Panc1 (cell line): ENCODE data around the gene MYOT. TPM values are rescaled to one million over a fixed set of nuclear protein-coding genes. Genes with fewer than 3 reads are reported as not detected.
A peak's percentile ranks its signal among the peaks of the same experiment; 100 is the strongest.

Experiments
- ATAC-seq: fragments of 200-7000 bp; cut with Tn5 transposase; 2 replicates; pipeline ENCODE4 v1.9.1; 2020; ENCODE audit warnings: mild to moderate bottlenecking, moderate library complexity
- BruUV-seq: library from RNA; stranded (reverse); fragments of 400-500 nt; replicated peaks from 2 replicates; lab custom pipeline; 2021; lab: Mats Ljungman, UMichigan
- CTCF ChIA-PET: fragments of 300-600 bp; sonication (Branson Sonifier 250); formaldehyde crosslinking; loops from one replicate; lab custom pipeline; 2022; ENCODE audit warnings: antibody characterized with exemption; lab: Charles Lee
- POLR2A ChIA-PET: fragments of 300-600 bp; sonication (Branson Sonifier 250); formaldehyde crosslinking; loops from one replicate; lab custom pipeline; 2022; ENCODE audit warnings: antibody characterized with exemption; lab: Charles Lee
- DNase-seq: peaks from one replicate; pipeline ENCODE4 v3.0.0-alpha.2; 2010; ENCODE audit warnings: low read depth, low spot score
- H3K27ac ChIP-seq: 2 replicates; pipeline ENCODE4 v1.5.1; 2011; ENCODE audit warnings: mild to moderate bottlenecking, low read length, inconsistent platforms
- H3K27me3 ChIP-seq: fragments of 200-500 bp; sonication (Bioruptor generic); 2 replicates; pipeline ENCODE4 v1.6.0; 2014; ENCODE audit warnings: low read length, inconsistent platforms; ENCODE audit not compliant: control insufficient read depth, insufficient read depth
- H3K36me3 ChIP-seq: fragments of 200-500 bp; sonication (Bioruptor generic); 2 replicates; pipeline ENCODE4 v1.5.1; 2014; ENCODE audit warnings: inconsistent platforms, mild to moderate bottlenecking, low read length, moderate library complexity; ENCODE audit not compliant: control insufficient read depth, insufficient read depth
- H3K4me1 ChIP-seq: 2 replicates; pipeline ENCODE4 v1.5.1; 2011; ENCODE audit warnings: inconsistent platforms, mild to moderate bottlenecking, low read length, moderate library complexity; ENCODE audit not compliant: control insufficient read depth, insufficient read depth
- H3K4me3 ChIP-seq, 2 experiments: 2 replicates each; pipeline ENCODE4 v1.5.1; 2011 to 2012; ENCODE audit warnings: low read depth in 2 of 2, low read length in 2 of 2, mild to moderate bottlenecking in 2 of 2, inconsistent platforms in 1 of 2, moderate library complexity in 1 of 2
- H3K9me3 ChIP-seq: fragments of 200-500 bp; sonication (Bioruptor generic); 2 replicates; pipeline ENCODE4 v1.5.1; 2014; ENCODE audit warnings: low read depth, mild to moderate bottlenecking, inconsistent platforms, low read length, moderate library complexity; ENCODE audit not compliant: control insufficient read depth, insufficient read depth
- POLR2AphosphoS5 ChIP-seq: IDR thresholded peaks from 2 replicates; pipeline ENCODE4 v1.6.1; 2012; ENCODE audit warnings: mild to moderate bottlenecking, low read depth, low read length, moderate library complexity
- SIN3A ChIP-seq: IDR thresholded peaks from 2 replicates; pipeline ENCODE4 v1.6.1; 2012; ENCODE audit warnings: low read depth, mild to moderate bottlenecking, low read length, moderate library complexity, borderline replicate concordance; ENCODE audit not compliant: insufficient read depth
- TCF7L2 ChIP-seq: IDR thresholded peaks from 2 replicates; pipeline ENCODE4 v1.6.1; 2011; ENCODE audit warnings: mild to moderate bottlenecking, low read depth, low read length, inconsistent platforms
- in situ Hi-C: cut with HindIII; loops from 2 replicates; pipeline ENCODE4 v1.10.0; 2016; ENCODE audit warnings: low sequenced_read_pairs, low pct_unique_long_range_greater_than_20kb
- intact Hi-C: fragments of 100-400 bp; cut with micrococcal nuclease; formaldehyde crosslinking; loops from one replicate; pipeline ENCODE4 v1.10.0; 2022; ENCODE audit not compliant: unreplicated experiment
- total RNA-seq: library from RNA; stranded (reverse); gene quantifications from one replicate; pipeline ENCODE4 v1.2.1, GENCODE V29; 2021; ENCODE audit not compliant: unreplicated experiment
- TF ChIP-seq, protein P1 (sequence below): fragments of 450-650 bp; IDR thresholded peaks from 2 replicates; pipeline ENCODE4 v1.5.1; 2017; ENCODE audit warnings: mild to moderate bottlenecking
- TF ChIP-seq, protein P2 (sequence below), 2 experiments: IDR thresholded peaks; 2 replicates each; pipeline ENCODE4 v1.6.1; 2011 to 2012; ENCODE audit warnings: low read depth in 2 of 2, control low read depth in 1 of 2, low read length in 1 of 2, mild to moderate bottlenecking in 1 of 2, moderate library complexity in 1 of 2; ENCODE audit not compliant: insufficient read depth in 1 of 2

The MYOT gene
- total RNA-seq, 1 experiment from 2014 or later: not detected

DNA sequence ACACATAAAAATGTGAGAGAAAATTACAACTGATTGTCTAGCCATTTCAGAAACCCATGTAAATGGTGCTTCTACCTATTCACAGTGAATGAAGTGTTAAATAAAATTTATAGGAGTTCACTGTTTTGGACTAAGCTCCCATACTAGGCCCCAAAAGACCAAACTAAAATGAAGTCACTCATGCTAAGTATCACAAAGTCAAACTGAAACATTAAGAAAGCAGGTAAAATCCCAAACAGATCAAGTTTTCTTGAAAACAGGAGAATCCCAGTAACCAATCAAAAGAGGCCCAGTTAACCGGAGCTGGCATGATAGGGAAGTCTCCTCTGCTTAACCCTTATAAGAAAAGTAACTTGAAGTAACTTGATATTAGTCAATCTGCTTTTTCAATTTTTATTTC, 35.2 kb upstream of the MYOT start:
- DNase-seq (no peak), ATAC-seq (no peak)
- no peaks in the 10 kb centered on the region for H3K9me3 ChIP-seq
- H3K4me1 ChIP-seq: peaks cover 21% of the 10 kb centered on the region
- in situ Hi-C loops: no loop called here
- H3K27ac ChIP-seq: no peak overlapping the region
- TF ChIP-seq POLR2AphosphoS5 (no peak), TCF7L2 (no peak), SIN3A (no peak)
- TF ChIP-seq, protein P1, sequence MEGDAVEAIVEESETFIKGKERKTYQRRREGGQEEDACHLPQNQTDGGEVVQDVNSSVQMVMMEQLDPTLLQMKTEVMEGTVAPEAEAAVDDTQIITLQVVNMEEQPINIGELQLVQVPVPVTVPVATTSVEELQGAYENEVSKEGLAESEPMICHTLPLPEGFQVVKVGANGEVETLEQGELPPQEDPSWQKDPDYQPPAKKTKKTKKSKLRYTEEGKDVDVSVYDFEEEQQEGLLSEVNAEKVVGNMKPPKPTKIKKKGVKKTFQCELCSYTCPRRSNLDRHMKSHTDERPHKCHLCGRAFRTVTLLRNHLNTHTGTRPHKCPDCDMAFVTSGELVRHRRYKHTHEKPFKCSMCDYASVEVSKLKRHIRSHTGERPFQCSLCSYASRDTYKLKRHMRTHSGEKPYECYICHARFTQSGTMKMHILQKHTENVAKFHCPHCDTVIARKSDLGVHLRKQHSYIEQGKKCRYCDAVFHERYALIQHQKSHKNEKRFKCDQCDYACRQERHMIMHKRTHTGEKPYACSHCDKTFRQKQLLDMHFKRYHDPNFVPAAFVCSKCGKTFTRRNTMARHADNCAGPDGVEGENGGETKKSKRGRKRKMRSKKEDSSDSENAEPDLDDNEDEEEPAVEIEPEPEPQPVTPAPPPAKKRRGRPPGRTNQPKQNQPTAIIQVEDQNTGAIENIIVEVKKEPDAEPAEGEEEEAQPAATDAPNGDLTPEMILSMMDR: no peak
- TF ChIP-seq, protein P2, sequence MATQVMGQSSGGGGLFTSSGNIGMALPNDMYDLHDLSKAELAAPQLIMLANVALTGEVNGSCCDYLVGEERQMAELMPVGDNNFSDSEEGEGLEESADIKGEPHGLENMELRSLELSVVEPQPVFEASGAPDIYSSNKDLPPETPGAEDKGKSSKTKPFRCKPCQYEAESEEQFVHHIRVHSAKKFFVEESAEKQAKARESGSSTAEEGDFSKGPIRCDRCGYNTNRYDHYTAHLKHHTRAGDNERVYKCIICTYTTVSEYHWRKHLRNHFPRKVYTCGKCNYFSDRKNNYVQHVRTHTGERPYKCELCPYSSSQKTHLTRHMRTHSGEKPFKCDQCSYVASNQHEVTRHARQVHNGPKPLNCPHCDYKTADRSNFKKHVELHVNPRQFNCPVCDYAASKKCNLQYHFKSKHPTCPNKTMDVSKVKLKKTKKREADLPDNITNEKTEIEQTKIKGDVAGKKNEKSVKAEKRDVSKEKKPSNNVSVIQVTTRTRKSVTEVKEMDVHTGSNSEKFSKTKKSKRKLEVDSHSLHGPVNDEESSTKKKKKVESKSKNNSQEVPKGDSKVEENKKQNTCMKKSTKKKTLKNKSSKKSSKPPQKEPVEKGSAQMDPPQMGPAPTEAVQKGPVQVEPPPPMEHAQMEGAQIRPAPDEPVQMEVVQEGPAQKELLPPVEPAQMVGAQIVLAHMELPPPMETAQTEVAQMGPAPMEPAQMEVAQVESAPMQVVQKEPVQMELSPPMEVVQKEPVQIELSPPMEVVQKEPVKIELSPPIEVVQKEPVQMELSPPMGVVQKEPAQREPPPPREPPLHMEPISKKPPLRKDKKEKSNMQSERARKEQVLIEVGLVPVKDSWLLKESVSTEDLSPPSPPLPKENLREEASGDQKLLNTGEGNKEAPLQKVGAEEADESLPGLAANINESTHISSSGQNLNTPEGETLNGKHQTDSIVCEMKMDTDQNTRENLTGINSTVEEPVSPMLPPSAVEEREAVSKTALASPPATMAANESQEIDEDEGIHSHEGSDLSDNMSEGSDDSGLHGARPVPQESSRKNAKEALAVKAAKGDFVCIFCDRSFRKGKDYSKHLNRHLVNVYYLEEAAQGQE (IDR thresholded peaks at IDR 0.05; ENCODE audit: insufficient read depth in 1 of 2, low read depth in 2 of 2, low read length in 1 of 2): no peak
- intact Hi-C loops: no loop called here
- no peak overlapping the region for H3K4me3 ChIP-seq
- ChIA-PET POLR2A (no interaction called here), CTCF (no interaction called here)
- no peaks in the 10 kb centered on the region for H3K27me3 ChIP-seq
- no TSS peak for BruUV-seq
- H3K36me3 ChIP-seq: no peaks in the 10 kb centered on the region

DNA sequence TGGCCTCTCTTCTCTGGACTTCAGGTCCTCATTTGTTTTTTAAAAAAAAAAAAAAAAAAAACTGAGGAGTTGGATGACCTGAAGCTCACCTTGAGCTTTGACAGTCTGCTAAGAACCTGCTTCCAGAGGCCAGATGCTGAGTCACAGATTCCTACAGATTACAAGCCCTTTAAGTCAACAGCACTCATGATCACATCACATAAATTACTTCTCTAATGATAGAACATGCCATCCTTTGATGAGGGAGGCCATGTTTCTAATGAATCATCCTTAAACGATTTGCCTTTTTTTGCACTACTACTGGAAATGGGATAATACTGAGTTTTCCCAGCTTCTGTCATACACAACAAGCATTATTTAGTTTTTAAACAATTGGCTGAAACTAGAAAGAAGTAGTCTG, 34.2 kb upstream of the MYOT start:
- ATAC-seq (peak; percentile 94), DNase-seq (peak; percentile 70)
- intact Hi-C loops: no loop called here
- BruUV-seq: no TSS peak
- Histone ChIP-seq H3K4me3 (no peak overlapping the region), H3K27me3 (no peaks in the 10 kb centered on the region), H3K36me3 (no peaks in the 10 kb centered on the region), H3K4me1 (peaks cover 21% of the 10 kb centered on the region), H3K27ac (peak overlapping the region; percentile 26; the same call in 1 of the 2 replicates), H3K9me3 (no peaks in the 10 kb centered on the region)
- in situ Hi-C loops: no loop called here
- TF ChIP-seq, protein P1: no peak
- TF ChIP-seq POLR2AphosphoS5 (no peak), SIN3A (no peak), TCF7L2 (peak; percentile 85)
- TF ChIP-seq, protein P2 (IDR thresholded peaks at IDR 0.05; ENCODE audit: insufficient read depth in 1 of 2, low read depth in 2 of 2, low read length in 1 of 2): no peak
- ChIA-PET CTCF (interaction anchor here (0.6 kb wide), 1 partner anchor 368 kb away, joined by 3 read pairs; no protein-coding TSS in a partner anchor), POLR2A (no interaction called here)
